GM21619 (cell line): ENCODE data around the gene RGL1.
"Not testable (repeated sequence)": the region's sequence is repeated elsewhere in the genome, so short reads cannot be mapped to it uniquely, and the experiment has no call there.

Experiments used
- ATAC-seq: cut with Tn5 transposase; IDR thresholded peaks from one replicate; pipeline ENCODE4 v1.9.1; 2021; ENCODE audit not compliant: unreplicated experiment

Gene RGL1

GRCh38 chr1:183783767-183784637 is 20.9 kb upstream of the RGL1 start:
- no peak for ATAC-seq

- ATAC-seq: not testable (repeated sequence)
Measured at GRCh38 chr1:183785921-183786320, 19.0 kb upstream of the RGL1 start.

DNA sequence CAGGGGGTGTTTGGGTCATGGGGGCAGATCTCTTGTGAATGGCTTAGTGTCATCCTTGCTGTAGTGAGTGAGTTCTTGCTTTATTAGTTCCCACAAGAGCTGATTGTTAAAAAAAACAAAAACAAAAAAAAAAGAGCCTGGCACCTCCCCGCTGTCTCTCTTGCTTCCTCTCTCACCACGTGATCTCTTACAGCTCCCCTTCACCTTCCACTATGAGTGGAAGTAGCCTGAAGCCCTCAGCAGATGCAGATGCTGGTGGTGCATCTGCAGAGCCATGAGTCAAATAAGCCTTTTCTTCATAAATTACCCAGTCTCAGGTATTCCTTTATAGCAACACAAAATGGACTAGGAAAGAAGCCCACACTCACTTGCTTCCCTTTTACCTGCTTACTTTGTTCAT is 17.2 kb upstream of the RGL1 start:
- ATAC-seq: no peak

DNA sequence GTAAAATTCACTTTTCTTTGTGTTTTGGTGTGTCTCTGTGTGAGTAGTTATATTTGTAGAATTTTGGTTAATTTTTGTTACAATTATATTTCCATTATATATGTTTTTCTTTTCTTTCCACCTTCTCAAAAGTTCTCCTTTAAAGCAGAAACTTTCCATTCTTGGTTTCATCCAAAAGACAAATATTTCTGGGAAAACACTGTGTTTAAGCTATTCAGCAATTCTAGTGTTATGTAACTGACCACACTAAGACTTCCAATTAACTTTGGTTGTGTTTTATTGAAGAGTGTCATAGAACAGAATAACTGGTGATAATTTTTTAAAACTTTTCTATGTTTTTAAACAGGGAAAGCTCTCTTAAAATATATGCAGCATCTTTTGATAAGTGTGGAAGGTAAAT is 13.6 kb upstream of the RGL1 start:
- no peak for ATAC-seq

GRCh38 chr1:183792300-183792699 is 12.6 kb upstream of the RGL1 start:
- ATAC-seq: no peak

GRCh38 chr1:183794088-183794487 is 10.8 kb upstream of the RGL1 start:
- ATAC-seq: no peak

- no peak for ATAC-seq
Measured at GRCh38 chr1:183800449-183800848, 4.5 kb upstream of the RGL1 start.

GRCh38 chr1:183801649-183802048 is 3.3 kb upstream of the RGL1 start:
- no peak for ATAC-seq

GRCh38 chr1:183804387-183804786 is 533 bp upstream of the RGL1 start:
- ATAC-seq: no peak

GRCh38 chr1:183806125-183806524 is 1.2 kb downstream of the RGL1 start:
- no peak for ATAC-seq

DNA sequence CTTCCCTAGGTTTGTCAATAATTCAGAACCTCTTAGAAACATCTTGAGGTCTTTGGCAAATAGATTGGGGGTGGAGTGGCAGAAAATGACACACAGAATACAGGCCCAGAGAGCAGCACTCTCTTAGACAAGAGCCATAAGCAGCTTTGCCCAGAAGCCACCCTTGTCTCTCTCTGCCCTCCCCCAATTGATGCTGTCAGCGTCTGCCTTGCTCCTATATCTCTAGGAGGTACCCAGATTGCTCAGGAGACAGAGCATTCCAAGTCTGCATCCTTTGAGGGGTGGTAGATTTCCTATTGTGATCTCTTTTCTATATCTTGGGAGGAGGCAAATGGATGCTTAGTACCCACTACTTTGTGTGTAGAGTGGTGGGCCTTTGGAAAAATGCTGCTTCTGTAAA is 1.8 kb downstream of the RGL1 start:
- no peak for ATAC-seq

DNA sequence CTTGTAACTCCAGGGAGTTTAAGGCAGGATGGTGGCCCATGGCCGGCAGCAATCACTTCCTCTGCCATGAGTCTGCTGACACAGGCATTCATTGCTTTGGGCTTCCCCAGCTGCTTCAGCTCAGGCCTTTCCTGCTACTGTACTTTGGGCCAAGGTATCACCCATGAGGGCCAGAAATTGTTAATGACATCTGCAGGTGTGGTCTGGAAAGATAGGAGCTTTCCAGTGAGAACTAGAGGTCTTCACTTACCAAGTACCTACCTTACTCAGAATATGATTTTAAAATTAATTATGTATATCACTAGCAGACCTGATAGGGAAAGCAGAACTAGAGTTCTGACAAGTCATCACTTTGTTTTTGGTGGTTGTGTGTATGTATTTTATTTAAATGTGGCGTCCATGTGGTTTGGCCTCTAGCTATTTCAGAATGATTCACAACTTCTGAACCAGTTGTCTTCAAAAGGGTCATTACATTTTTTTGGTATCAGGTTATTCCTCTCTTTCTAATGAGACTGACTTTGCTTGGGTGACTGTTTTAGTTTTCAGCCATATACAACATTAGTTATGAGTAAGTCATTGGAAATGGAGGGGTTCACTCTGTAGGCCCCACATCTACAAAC is 2.7 kb downstream of the RGL1 start:
- ATAC-seq: peak; percentile 58

GRCh38 chr1:183808296-183809027 is 3.5 kb downstream of the RGL1 start:
- ATAC-seq: no peak

DNA sequence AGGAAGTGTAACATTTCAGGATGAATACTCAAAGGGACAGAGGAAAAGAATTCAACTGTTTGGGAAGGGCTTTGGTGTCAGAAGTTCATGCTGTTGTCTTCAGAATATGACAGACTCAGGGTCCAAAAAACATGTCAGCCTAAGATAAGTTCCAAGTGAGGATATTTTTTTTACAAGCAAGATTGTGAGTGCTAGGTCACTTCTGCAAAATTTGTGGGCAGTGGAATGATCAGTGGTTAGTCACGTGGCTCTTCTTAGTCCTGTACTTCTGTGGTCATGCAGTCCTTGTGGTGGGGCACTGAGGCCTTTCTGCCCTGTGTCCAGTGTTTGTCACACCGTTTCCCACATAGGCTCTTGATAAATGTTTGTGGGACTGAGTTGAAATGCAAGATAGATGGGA is 5.2 kb downstream of the RGL1 start:
- ATAC-seq: no peak

DNA sequence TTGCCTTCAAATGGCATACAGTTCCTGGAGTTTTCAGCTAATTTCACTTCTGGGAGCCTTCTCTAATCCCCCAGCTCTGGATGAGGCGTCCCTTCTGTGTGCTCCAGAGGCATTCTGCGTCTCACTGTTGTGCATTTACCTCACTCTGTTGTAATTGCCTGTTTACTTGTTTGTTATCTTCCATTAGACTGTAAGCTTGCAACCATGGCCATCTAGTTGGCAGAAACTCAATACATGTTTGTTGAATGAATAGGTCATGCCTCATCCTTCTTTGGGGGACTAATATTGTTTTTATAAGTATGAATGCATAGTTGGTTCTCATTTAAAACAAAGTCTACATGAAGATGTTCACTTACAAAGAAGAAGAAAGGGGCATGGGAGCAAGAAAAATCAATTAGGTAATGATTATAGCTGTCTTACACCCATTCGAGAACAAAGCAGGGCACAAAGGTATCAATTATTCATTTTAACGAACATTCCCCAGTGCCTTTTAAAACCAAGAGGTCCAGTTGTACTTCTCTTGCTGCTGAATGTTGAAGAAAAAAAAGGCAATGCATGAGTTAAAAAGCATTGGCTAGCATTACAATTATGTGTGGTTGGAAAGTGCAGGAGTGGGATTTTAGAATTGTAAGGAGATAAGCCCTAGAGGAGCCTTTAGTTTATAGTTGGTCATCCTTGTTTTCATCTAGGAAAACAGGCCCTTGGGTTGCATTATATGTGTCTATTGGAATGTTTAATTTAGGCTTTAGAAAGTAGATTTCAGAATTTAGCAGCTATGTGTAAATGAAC is 6.0 kb downstream of the RGL1 start:
- ATAC-seq: no peak

DNA sequence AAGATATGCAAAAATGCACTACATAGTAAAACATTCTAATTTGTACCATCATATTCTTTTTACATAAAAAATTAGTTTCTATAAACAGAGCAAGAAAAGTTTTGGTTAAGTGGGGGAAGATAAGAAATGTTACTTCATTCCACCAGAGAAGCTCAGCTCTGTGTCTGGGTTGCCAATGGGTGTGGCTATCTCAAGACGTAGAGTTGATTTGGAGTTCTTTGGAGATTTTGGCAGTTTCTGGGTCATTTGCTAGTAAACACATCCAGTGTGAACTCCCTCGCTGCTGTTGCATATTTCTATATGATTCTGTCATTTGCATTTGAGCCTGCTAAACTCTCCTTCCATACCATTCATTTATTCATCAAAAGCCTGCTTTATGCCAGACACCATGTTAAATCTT is 7.2 kb downstream of the RGL1 start:
- ATAC-seq: no peak

DNA sequence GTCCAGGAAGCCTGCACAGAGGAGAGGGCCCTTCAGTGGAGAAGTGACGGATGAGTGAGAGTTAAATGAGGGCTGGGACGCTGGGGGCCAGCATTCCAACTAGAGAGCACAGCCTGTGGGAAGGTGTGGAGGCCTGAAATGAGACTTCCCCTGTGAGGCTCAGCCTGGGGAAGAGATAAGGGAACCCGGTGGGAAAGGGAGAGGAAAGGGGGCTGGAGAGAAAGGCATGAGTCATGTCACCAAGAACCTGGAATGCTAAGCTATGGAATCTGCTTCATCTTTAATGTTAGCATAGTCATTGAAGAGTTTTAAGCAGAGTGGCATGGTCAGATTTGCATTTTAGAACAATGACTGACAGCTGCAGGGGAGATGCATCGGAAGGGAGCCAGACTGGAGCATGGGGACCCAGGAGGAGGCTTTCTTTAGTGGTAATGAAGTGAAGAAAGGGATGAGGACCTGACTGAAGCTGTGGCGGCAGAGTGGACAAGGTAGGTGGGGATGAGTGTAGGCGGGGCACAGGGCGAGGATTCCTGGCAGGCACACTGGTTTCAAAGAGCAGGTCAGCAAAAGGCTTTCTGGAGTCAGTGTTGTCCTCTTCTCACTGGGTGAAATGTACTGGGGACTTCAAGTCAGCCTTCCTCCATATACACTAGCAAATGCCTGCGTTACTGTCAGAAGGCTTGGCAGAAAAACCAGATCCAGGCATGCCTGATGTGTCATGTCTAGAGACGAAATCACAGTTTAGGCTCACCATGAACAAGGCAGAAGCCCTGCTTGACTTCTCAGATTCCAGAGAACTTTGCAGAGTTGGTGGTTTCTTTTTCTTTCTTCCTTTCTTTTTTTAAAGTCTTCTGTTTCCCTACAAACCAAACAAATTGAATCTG is 8.0 kb downstream of the RGL1 start:
- ATAC-seq: no peak

DNA sequence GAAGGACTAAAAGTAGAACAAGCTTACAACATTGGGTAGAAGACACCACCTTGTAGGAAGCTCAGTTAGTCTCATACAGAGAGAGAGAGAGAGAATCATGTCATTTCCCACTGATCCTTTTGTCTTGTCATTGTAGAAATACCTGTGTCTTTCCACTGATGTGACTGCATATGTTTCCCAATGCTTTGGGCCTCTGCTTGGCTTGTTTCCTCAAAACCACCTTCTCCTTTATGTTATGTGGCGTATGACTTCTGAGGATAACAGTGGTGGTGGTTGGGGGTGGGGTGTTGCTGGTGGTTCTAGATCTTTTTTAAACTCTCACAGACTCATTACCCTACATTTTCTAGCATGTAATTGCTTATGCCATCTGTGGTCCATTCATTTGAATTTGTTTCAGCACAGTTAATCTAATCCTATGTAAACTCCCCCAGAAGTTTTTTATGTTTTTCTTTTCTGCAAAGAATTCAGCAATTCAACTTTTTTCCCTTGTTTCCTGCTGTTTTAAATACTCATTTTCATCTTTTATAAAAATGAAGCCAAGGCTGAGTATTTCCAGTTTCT is 9.3 kb downstream of the RGL1 start:
- no peak for ATAC-seq

- ATAC-seq: no peak
Measured at GRCh38 chr1:183816110-183816509, 11.2 kb downstream of the RGL1 start.
